PC-9 (cell line): ENCODE results near the gene TNFRSF12A. TPM values are rescaled to one million over a fixed set of nuclear protein-coding genes. Genes with fewer than 3 reads are reported as not detected.

ENCODE experiments used
- BruUV-seq: library from RNA; stranded (reverse); fragments of 400-500 nt; replicated peaks from 2 replicates; lab custom pipeline; 2021; lab: Mats Ljungman, UMichigan
- CTCF ChIA-PET: fragments of 300-600 bp; sonication (Branson Sonifier 250); formaldehyde crosslinking; loops from one replicate; lab custom pipeline; 2022; ENCODE audit warnings: antibody characterized with exemption; lab: Charles Lee
- POLR2A ChIA-PET: fragments of 300-600 bp; sonication (Branson Sonifier 250); formaldehyde crosslinking; loops from one replicate; lab custom pipeline; 2022; ENCODE audit warnings: antibody characterized with exemption; ENCODE audit not compliant: unreplicated experiment; lab: Charles Lee
- DNase-seq, 2 experiments: peaks; one replicate each; pipeline versions ENCODE4 v3.0.0 to v3.0.0-alpha.2; 2015 to 2022; ENCODE audit warnings: mixed read lengths in 1 of 2
- H2AFZ ChIP-seq: fragments of 200-600 bp; sonication (generic); 2 replicates; pipeline ENCODE4 v1.8.1; 2017; ENCODE audit warnings: antibody characterized with exemption
- H3F3A ChIP-seq: fragments of 200-600 bp; sonication (generic); 2 replicates; pipeline ENCODE4 v1.8.1; 2017; ENCODE audit warnings: antibody characterized with exemption, mild to moderate bottlenecking, low read depth; ENCODE audit not compliant: insufficient read depth
- H3K27ac ChIP-seq: fragments of 200-600 bp; sonication (generic); 2 replicates; pipeline ENCODE4 v1.6.1; 2016; ENCODE audit warnings: mixed run types
- H3K27me3 ChIP-seq: fragments of 200-600 bp; sonication (generic); 2 replicates; pipeline ENCODE4 v1.6.1; 2016; ENCODE audit warnings: low read depth, mixed run types; ENCODE audit not compliant: insufficient read depth
- H3K36me3 ChIP-seq: fragments of 200-600 bp; sonication (generic); 2 replicates; pipeline ENCODE4 v1.6.1; 2016; ENCODE audit warnings: low read depth, mixed run types
- H3K4me1 ChIP-seq: fragments of 200-600 bp; sonication (generic); replicated peaks from 2 replicates; pipeline ENCODE4 v1.6.1; 2016; ENCODE audit warnings: mixed run types; ENCODE audit not compliant: insufficient read depth
- H3K4me2 ChIP-seq: fragments of 200-600 bp; sonication (generic); 2 replicates; pipeline ENCODE4 v1.6.1; 2017; ENCODE audit warnings: mixed run types
- H3K4me3 ChIP-seq: fragments of 200-600 bp; sonication (generic); 2 replicates; pipeline ENCODE4 v1.6.1; 2016; ENCODE audit warnings: mixed run types
- H3K79me2 ChIP-seq: fragments of 200-600 bp; sonication (generic); 2 replicates; pipeline ENCODE4 v1.6.1; 2017; ENCODE audit warnings: low read depth, mixed run types
- H3K9me2 ChIP-seq: fragments of 200-600 bp; sonication (generic); 2 replicates; pipeline ENCODE4 v1.8.1; 2017; ENCODE audit warnings: mild to moderate bottlenecking; ENCODE audit not compliant: insufficient read depth
- H3K9me3 ChIP-seq: fragments of 200-600 bp; sonication (generic); 2 replicates; pipeline ENCODE4 v1.8.1; 2016; ENCODE audit warnings: low read depth; ENCODE audit not compliant: insufficient read depth
- H4K20me1 ChIP-seq: fragments of 200-600 bp; sonication (generic); 2 replicates; pipeline ENCODE4 v1.8.1; 2017; ENCODE audit not compliant: insufficient read depth
- EZH2 ChIP-seq: fragments of 200-600 bp; sonication (generic); IDR thresholded peaks from 2 replicates; pipeline ENCODE4 v1.8.0; 2017; ENCODE audit warnings: antibody characterized with exemption, low read depth
- intact Hi-C: fragments of 100-400 bp; cut with micrococcal nuclease; formaldehyde crosslinking; loops from one replicate; pipeline ENCODE4 v1.10.0; 2022; ENCODE audit not compliant: unreplicated experiment
- total RNA-seq: library from RNA; stranded (reverse); gene quantifications from 2 replicates; pipeline ENCODE4 v1.2.3, GENCODE V29; 2021
- TF ChIP-seq, protein P1 (sequence below): fragments of 200-600 bp; sonication (generic); conservative IDR thresholded peaks from 2 replicates; pipeline ENCODE4 v1.6.1; 2017; ENCODE audit warnings: mixed run types, antibody characterized with exemption, mild to moderate bottlenecking, moderate library complexity

Gene TNFRSF12A
- total RNA-seq, 1 experiment from 2014 or later, result 226 TPM

DNA sequence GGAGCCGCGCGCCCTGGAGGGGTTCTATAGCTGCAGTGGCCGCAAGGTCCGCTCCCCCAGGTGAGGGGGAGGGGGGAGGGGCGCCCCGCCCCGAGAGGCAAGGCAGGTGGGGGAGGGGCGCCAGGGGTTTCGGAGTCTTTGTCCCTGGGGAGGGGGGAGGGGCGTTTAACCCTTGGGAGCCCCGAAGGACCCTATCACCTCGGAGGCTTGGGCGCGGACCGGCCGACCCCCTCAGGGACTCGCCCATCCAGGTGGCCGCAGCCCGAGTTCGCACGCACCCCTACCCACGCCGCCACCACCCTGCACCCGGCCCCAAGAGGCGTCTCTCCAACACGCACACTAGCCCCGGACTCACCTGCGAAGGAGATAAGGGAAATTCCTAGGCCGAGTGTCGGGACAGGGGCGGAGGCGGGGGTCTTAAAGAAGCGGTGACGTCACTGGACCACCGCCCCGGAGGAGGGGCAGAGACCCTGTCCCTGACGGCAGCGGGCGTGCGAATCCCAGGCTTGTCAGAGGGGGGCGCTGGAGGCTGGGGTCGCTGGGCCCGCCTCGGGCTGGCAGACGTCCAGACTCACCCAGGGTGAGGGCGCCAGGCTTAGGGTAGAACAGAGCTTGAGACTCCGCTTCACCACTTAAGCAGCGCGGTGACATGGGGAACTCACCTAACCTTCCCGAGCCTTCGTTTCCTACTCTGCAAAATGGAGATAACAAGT is 2.2 kb upstream of the TNFRSF12A start, which contains the start of gene CLDN6:
CLDN6 (minus strand) TSS at position 390 of the 713 bp plus-strand sequence. CDS start 2,162 bp downstream, outside the sequence.
- TF ChIP-seq, protein P1, sequence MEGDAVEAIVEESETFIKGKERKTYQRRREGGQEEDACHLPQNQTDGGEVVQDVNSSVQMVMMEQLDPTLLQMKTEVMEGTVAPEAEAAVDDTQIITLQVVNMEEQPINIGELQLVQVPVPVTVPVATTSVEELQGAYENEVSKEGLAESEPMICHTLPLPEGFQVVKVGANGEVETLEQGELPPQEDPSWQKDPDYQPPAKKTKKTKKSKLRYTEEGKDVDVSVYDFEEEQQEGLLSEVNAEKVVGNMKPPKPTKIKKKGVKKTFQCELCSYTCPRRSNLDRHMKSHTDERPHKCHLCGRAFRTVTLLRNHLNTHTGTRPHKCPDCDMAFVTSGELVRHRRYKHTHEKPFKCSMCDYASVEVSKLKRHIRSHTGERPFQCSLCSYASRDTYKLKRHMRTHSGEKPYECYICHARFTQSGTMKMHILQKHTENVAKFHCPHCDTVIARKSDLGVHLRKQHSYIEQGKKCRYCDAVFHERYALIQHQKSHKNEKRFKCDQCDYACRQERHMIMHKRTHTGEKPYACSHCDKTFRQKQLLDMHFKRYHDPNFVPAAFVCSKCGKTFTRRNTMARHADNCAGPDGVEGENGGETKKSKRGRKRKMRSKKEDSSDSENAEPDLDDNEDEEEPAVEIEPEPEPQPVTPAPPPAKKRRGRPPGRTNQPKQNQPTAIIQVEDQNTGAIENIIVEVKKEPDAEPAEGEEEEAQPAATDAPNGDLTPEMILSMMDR, result no peak
- no peak for TF ChIP-seq EZH2
- DNase-seq, result no peak

DNA sequence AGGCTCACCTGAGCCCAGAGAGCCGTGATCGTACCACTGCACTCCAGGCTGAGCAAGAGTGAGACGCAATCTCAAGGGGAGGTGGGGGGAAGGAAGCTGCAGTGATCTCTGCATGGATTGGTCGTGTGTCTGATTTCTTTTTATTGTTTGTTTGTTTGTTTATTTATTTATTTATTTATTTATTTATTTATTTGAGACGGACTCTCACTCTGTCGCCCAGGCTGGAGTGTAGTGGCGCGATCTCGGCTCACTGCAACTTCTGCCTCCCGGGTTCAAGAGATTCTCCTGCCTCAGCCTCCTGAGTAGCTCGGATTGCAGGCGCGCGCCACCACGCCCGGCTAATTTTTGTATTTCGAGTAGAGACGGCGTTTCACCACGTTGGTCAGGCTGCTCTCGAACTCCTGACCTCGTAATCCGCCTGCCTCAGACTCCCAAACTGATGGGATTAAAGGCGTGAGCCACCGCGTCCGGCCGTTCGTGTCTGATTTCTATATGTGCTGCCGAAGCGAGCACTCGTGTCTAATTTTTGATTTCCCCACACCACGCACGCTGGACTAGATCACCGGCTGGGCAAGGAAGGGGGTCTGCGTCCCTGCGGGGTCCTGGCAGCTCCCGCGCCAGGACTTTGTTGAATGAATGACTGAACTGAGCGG is 448 bp upstream of the TNFRSF12A start:
- ChIA-PET POLR2A (interaction anchor here (0.6 to 5.1 kb wide), 11 partner anchors 7 to 1332 kb away, joined by 3 to 87 read pairs (median 8); partner anchors contain the start of genes CLDN9, PAM16 and ZSCAN32), CTCF (interaction anchor here (0.6 to 1.3 kb wide), 5 partner anchors 12 to 931 kb away, joined by 3 to 6 read pairs (median 3); no protein-coding TSS in a partner anchor)
- TF ChIP-seq, protein P1, result no peak
- no peak for TF ChIP-seq EZH2
- DNase-seq, result no peak
- intact Hi-C loops, result loop anchor here (1.0 kb wide), 2 partner anchors 9 to 28 kb away; no protein-coding TSS in a partner anchor
- H3K4me1 ChIP-seq, result peaks cover 14% of the 10 kb centered on the region
- no peaks in the 10 kb centered on the region for H3K27me3 ChIP-seq
- no TSS peak for BruUV-seq
- H3F3A ChIP-seq, result peaks cover 45% of the 10 kb centered on the region
- no peaks in the 10 kb centered on the region for H3K9me3 ChIP-seq
- H3K9me2 ChIP-seq, result no peaks in the 10 kb centered on the region
- H4K20me1 ChIP-seq, result peaks cover 10% of the 10 kb centered on the region
- peak overlapping the region; percentile 70 for H2AFZ ChIP-seq
- peaks cover 11% of the 10 kb centered on the region for H3K36me3 ChIP-seq
- peak overlapping the region; percentile 97; the same call in 1 of the 2 replicates for H3K27ac ChIP-seq
- peak overlapping the region; percentile 80 for H3K4me2 ChIP-seq
- peaks cover 22% of the 10 kb centered on the region for H3K79me2 ChIP-seq
- peak overlapping the region; percentile 76; the same call in 1 of the 2 replicates for H3K4me3 ChIP-seq

More for the DNA sequence above, 2.2 kb upstream of the TNFRSF12A start, which contains the start of gene CLDN6:
- BruUV-seq, result no TSS peak
- POLR2A ChIA-PET, result interaction anchor here (0.7 kb wide), 1 partner anchor 60 kb away, joined by 4 read pairs; no protein-coding TSS in a partner anchor
- H3K4me2 ChIP-seq, result no peak within 1 kb of the TSS
- no peaks in the 10 kb centered on the region for H3K9me2 ChIP-seq
- H3F3A ChIP-seq, result peaks cover 59% of the 10 kb centered on the region
- peaks cover 29% of the 10 kb centered on the region for H3K79me2 ChIP-seq
- peaks cover 11% of the 10 kb centered on the region for H3K36me3 ChIP-seq
- no peaks in the 10 kb centered on the region for H3K27me3 ChIP-seq
- no peak within 1 kb of the TSS for H3K27ac ChIP-seq
- H3K4me3 ChIP-seq, result no peak within 1 kb of the TSS
- H2AFZ ChIP-seq, result no peak within 1 kb of the TSS
- intact Hi-C loops, result no loop called here
- H4K20me1 ChIP-seq, result peaks cover 10% of the 10 kb centered on the region
- no peaks in the 10 kb centered on the region for H3K9me3 ChIP-seq
- peaks cover 29% of the 10 kb centered on the region for H3K4me1 ChIP-seq
- CTCF ChIA-PET, result no interaction called here
